ENCODE measurements around the gene SH3TC1.

DNA sequence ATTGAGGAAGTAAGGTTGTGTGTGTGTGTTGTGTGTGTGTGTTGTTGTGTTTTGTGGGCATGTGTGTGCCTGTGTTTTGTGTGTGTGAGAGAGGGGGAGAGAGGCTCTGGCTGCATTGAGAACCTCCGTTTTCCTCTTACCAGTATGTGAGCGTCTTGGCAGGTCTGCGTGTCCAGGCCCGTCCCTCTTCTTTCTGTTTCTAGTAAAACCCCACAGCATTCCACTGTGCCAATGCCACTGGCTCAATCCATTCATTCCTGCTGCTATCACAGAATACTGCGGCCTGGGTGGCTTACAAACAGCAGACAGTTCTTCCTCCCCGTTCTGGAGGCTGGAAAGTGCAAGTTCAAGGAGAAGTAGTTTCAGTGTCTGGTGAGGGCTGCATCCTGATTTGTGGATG is 55.0 kb downstream of the SH3TC1 start:
- TF ChIP-seq, protein P1, sequence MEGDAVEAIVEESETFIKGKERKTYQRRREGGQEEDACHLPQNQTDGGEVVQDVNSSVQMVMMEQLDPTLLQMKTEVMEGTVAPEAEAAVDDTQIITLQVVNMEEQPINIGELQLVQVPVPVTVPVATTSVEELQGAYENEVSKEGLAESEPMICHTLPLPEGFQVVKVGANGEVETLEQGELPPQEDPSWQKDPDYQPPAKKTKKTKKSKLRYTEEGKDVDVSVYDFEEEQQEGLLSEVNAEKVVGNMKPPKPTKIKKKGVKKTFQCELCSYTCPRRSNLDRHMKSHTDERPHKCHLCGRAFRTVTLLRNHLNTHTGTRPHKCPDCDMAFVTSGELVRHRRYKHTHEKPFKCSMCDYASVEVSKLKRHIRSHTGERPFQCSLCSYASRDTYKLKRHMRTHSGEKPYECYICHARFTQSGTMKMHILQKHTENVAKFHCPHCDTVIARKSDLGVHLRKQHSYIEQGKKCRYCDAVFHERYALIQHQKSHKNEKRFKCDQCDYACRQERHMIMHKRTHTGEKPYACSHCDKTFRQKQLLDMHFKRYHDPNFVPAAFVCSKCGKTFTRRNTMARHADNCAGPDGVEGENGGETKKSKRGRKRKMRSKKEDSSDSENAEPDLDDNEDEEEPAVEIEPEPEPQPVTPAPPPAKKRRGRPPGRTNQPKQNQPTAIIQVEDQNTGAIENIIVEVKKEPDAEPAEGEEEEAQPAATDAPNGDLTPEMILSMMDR (IDR thresholded peaks at IDR 0.05; ENCODE audit: low read depth, low read length): no peak
- no peak for TF ChIP-seq POLR2A (IDR thresholded peaks at IDR 0.05; ENCODE audit: extremely low read depth, insufficient read length)
- TF ChIP-seq, protein P2, sequence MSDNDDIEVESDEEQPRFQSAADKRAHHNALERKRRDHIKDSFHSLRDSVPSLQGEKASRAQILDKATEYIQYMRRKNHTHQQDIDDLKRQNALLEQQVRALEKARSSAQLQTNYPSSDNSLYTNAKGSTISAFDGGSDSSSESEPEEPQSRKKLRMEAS (IDR thresholded peaks at IDR 0.05; ENCODE audit: low read depth, low read length): no peak
- TF ChIP-seq MYC (IDR thresholded peaks at IDR 0.05; ENCODE audit: low read depth, low read length): no peak
